Endometrial microvascular endothelial cells (primary cell): ENCODE results near the gene MRPL1. TPM values are rescaled to one million over a fixed set of nuclear protein-coding genes. Genes with fewer than 3 reads are reported as not detected.
"Not testable (repeated sequence)": the region's sequence is repeated elsewhere in the genome, so short reads cannot be mapped to it uniquely, and the experiment has no call there.

Experiments
- in situ Hi-C: cut with HindIII; loops from 2 replicates; pipeline ENCODE4 v1.10.0; 2017; ENCODE audit warnings: low sequenced_read_pairs, low pct_unique_long_range_greater_than_20kb; ENCODE audit errors: inconsistent ontology term
- total RNA-seq: library from RNA; depleted of rRNA; stranded (reverse); fragments of >200 nt; gene quantifications from one replicate; pipeline ENCODE4 v1.2.3, GENCODE V29; 2015; ENCODE audit errors: inconsistent ontology term

Gene MRPL1
- total RNA-seq, 1 donor from 2014 or later, result 34.8 TPM

DNA sequence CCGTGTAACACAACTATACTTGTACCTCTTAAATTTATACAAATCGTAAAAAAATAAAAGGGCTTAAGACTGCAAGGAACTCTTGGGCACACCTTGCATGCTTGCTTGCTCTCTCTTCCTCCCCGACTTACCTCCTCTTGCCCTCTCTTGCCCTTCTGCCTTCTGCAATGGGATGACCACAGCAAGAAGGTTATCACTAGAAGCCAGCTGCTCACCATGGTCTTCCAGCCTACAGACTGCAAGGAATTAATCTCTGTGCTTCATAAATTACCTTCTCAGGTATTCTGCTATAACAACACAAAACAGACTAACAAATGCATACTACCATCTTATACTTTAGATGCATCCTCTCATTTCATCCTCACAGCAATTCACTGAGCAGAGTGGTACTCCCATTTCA, 92.1 kb downstream of the MRPL1 start:
- in situ Hi-C loops, result no loop called here

DNA sequence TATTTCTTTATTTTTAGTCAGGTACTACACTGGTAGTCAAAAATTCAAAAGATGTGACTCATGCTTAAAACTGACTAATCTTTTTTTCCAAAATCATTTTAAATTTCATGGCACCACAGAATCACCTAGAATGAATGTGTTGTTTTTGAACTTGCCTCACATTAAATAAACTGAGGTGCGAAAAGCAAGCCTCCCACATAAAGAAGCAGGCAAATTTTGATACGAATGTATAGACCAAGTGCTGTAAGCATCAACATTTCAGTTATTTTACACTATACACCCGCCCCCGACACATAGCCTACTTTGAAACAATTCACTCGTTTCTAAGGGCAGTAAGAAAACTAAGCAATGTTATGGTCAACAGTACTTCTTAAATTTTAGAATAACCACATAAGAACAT, 94.3 kb downstream of the MRPL1 start:
- in situ Hi-C loops, result no loop called here

DNA sequence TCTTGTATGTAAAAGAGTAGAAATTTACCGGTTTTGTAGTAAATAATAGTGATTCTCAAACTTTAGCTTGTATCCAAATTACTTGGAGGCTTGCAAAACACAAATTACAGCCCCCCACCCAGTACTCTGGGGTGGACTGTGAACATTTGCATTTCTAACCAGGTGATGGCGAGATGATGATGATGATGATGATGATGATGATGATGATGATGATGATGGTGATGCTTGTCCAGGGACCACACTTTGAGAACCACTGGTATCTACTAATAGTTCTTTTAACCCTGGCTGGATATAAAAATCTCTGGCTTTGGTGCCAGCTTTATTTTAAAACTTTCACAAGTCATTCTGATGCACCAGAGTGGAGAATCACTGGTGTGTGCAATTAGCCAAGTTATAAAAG, 96.3 kb downstream of the MRPL1 start:
- in situ Hi-C loops, result no loop called here

DNA sequence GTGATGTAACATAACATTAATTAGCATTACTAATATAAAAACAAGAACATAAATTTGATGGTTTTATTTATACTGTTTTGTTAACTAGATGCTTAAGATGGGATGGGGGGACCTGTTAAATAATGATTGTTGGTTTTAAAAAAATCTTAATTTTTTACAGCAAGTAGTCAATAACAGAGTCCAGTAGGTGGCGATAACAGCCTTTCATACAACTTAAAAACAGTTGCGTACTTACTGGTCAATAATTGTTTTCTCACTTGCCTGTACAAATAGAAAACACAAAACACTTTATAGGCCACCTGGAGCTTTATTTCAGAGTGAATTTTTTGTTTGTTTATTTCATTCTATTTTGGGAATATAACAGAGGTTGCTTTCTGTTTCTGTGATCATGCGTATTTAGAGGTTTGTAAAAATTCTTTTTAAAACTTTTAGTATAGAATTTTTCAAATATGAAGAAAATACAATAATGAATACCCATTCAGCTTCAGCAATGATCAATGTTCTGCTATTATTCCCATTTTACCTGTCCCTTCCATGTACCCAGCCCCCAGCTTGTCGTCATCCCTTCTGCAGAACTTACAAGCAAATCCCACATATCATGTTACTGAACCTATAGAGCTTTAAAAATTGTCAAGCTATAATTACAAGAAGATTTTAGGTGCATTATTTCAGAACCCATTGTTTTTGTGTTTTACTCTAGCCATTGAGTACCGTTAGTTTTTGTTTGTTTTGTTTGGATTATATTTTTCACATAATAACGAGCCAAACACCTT, 97.1 kb downstream of the MRPL1 start:
- in situ Hi-C loops, result no loop called here

DNA sequence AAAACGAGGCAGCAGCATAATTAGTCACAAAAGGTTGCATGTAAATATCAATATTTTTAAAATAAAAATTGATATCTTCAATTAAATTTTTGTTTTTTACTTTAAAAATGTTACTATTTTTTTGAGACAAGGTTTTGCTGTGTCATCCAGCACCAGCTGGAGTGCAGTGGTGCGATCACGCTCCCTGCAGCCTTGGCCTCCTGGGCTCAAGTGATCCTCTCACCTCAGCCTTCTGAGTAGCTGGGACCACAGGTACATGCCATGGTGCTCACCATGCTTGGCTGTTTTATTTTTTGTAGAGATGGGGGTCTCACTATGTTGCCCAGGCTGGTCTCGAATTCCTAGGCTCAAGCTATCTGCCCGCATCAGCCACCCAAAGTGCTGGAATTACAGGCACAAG, 97.7 kb downstream of the MRPL1 start:
- in situ Hi-C loops, result no loop called here

- in situ Hi-C loops, result no loop called here
These were observed 100.4 kb downstream of the MRPL1 start for GRCh38 chr4:77963004-77963403.

DNA sequence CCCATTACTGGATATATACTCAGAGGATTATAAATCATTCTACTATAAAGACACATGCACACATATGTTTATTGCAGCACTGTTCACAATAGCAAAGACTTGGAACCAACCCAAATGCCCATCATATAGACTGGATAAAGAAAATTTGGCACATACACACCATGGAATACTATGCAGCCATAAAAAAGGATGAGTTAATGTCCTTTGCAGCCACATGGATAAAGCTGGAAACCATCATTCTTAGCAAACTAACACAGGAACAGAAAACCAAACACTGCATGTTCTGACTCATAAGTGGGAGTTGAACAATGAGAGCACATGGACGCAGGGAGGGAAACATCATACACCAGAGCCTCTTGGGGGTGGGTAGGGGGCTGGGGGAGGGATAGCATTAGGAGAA, 111.0 kb downstream of the MRPL1 start:
- in situ Hi-C loops, result not testable (repeated sequence)

- in situ Hi-C loops, result not testable (repeated sequence)
These were observed 120.4 kb downstream of the MRPL1 start for GRCh38 chr4:77982900-77983540.

DNA sequence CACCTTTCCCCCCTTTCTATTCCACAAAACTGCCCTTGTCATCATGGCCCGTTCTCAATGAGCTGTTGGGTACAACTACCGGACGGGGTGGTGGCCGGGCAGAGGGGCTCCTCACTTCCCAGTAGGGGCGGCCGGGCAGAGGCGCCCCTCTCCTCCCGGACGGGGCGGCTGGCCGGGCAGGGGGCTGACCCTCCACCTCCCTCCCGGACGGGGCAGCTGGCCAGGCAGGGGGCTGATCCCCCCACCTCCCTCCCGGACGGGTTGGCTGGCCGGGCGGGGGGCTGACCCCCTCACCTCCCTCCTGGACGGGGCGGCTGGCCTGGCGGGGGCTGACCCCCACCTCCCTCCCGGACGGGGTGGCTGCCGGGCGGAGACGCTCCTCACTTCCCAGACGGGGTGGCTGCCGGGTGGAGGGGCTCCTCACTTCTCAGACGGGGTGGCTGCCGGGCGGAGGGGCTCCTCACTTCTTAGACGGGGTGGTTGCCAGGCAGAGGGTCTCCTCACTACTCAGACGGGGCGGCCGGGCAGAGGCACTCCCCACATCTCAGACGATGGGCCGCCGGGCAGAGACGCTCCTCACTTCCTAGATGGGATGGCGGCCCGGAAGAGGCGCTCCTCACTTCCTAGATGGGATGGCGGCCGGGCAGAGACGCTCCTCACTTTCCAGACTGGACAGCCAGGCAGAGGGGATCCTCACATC, 121.1 kb downstream of the MRPL1 start:
- in situ Hi-C loops, result not testable (repeated sequence)

DNA sequence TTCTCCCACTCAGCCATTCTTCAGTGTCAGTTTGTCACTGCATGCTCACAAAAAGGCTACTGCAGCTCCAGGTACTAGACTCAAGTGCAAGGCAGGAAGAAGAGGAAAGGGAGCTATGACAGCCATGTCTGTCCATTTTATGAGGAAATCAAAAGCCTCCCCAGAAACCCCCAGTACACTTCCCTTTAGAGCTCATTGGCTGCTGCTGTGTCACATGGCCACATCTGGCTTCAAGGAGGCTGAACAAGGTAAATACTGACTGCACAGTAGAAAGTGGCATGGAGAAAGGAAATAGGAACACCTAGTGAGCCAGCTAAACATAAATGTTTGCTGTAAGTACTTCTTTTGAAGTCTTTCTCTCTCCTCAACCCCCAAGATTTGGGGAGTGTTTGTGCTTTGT, 127.3 kb downstream of the MRPL1 start:
- in situ Hi-C loops, result no loop called here

GRCh38 chr4:77990456-77990855, 127.8 kb downstream of the MRPL1 start:
- in situ Hi-C loops, result no loop called here

DNA sequence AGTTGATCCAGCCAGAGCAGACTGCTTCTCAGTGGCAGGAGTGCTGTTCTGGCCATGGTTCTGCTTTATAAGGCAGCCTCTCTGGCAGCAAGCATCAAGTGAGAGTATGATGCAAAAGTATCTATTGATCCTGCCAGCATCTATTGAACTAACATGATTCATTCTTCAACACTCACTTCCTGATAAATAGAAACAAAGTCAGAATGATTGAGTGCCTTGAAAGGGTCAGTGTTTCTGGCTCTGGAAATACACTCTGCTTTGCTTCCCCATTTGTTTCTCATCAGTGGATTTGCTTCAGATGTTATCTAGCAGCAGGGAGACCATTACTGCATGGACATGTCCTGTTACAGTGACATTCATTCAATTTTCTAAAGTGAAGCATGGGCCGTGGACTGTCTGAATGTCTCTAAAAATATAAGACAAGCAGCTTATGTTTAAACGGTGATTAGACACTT, 128.3 kb downstream of the MRPL1 start:
- in situ Hi-C loops, result no loop called here

GRCh38 chr4:77992581-77992980, 130.0 kb downstream of the MRPL1 start:
- in situ Hi-C loops, result no loop called here

DNA sequence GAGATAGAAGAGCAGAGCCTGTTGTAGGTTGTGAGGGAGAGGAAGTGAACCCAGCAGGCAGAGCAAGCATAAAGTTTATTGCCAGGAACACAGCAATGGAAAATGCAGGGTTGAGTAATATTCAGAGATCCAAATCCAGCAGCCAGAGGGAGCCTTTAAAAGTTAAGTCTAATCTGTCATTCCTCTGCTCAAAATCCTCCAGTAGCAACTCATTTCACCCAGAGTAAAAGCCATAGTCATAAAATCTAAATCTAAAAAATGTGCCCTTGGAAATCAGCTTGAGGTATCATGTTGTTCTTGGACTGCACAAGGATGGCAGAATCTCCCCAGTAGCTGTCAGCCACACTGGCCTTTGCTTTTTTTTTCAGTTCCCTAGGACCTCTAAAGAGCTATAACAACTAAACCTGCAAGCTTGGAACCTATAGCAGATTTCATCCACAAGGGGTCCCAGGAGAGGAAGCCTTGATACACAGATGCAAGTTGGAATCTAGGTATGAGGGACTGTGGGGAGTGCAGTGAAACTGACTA, 131.6 kb downstream of the MRPL1 start:
- in situ Hi-C loops, result no loop called here

GRCh38 chr4:77996076-77996475, 133.4 kb downstream of the MRPL1 start:
- in situ Hi-C loops, result no loop called here

GRCh38 chr4:78001531-78001930, 138.9 kb downstream of the MRPL1 start:
- in situ Hi-C loops, result no loop called here

GRCh38 chr4:78002260-78002659, 139.6 kb downstream of the MRPL1 start:
- in situ Hi-C loops, result no loop called here
